ENCODE results near the gene RAPGEF4.

DNA sequence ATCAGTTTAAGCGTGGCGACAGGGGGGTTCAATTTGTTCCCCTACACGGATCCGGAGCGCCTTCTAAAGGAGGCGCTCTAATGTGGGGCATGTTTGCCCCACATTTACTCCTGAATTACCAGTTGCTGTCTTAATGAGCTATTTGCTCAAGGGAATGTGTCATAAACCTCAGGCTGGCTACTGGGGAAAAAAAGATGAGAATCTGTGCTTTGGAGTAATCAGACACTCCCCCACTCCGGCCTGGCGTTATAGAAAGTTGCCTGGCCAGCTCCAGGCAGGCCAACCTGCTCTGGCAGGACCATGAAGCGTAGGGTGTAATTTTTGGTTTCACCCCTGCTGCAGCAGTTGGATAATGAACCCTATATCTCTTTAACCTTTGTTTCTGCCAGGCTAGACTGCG, 309.0 kb downstream of the RAPGEF4 start:
- TF ChIP-seq CBFA2T2 (conservative IDR thresholded peaks at IDR 0.05) (no peak), EZH2 (IDR thresholded peaks at IDR 0.05; ENCODE audit: borderline replicate concordance, low read depth, low read length) (no peak), RFX5 (IDR thresholded peaks at IDR 0.05; ENCODE audit: low read depth, low read length) (no peak), PHF8 (IDR thresholded peaks at IDR 0.05; ENCODE audit: borderline replicate concordance, low read length) (no peak), CBX8 (IDR thresholded peaks at IDR 0.05; ENCODE audit: borderline replicate concordance, extremely low read depth, low read depth, low read length, poor library complexity, severe bottlenecking) (no peak)
- TF ChIP-seq, protein P1, sequence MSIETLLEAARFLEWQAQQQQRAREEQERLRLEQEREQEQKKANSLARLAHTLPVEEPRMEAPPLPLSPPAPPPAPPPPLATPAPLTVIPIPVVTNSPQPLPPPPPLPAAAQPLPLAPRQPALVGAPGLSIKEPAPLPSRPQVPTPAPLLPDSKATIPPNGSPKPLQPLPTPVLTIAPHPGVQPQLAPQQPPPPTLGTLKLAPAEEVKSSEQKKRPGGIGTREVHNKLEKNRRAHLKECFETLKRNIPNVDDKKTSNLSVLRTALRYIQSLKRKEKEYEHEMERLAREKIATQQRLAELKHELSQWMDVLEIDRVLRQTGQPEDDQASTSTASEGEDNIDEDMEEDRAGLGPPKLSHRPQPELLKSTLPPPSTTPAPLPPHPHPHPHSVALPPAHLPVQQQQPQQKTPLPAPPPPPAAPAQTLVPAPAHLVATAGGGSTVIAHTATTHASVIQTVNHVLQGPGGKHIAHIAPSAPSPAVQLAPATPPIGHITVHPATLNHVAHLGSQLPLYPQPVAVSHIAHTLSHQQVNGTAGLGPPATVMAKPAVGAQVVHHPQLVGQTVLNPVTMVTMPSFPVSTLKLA (conservative IDR thresholded peaks at IDR 0.05): no peak
- TF ChIP-seq, protein P2, sequence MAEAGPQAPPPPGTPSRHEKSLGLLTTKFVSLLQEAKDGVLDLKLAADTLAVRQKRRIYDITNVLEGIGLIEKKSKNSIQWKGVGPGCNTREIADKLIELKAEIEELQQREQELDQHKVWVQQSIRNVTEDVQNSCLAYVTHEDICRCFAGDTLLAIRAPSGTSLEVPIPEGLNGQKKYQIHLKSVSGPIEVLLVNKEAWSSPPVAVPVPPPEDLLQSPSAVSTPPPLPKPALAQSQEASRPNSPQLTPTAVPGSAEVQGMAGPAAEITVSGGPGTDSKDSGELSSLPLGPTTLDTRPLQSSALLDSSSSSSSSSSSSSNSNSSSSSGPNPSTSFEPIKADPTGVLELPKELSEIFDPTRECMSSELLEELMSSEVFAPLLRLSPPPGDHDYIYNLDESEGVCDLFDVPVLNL (CRISPR knock-in tag; IDR thresholded peaks at IDR 0.05; ENCODE audit: low read depth): no peak

Data from K562 (cell line).